ENCODE results near the gene ZFAND2A.
"Not testable (repeated sequence)": the region's sequence is repeated elsewhere in the genome, so short reads cannot be mapped to it uniquely, and the experiment has no call there.

The ZFAND2A gene

DNA sequence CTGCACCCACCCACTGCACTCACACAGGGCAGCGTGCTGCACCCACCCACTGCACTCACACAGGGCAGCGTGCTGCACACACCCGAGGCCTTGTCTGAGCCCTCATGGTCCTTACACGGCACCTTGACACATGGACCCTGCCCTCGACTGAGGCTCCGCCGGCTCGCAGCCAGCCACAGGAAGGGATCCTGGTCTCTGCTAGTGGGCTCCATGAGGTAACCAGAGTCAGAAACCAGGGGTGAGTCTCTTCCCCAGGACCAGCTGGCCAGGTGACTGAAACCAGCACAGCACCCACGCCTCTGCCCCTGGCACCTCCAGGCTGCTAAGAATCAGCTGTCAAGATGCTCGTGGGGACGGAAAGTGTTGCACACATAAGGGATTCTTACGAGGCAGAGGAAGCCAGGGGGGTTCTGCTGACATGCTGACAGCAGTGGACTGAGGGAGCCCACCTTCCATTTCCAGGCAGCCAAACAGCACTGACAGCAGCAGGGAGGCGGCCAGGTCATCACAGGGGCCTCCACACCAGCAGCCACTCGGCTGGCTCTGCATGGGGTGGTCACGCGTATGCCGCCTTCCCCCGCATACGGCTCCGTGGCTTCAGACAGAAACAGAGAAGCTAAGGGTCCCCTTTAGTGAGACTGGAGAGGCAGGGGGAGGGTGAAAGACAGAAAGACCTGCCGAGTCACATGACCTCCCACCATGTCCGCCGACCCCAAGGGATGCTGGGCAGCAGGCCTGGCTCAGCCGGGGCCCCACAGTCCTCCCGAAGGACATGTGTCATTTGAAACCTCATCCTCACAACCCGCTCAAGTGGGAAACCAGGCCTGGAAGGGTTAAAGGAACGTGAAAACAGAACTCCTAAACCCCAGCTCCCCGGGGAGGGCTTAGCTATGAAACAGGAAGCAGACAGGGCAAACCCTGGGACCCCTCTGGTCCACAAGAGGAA, 37.8 kb downstream of the ZFAND2A start:
- DNase-seq, result no peak

GRCh38 chr7:1121476-1121875, 38.5 kb downstream of the ZFAND2A start:
- DNase-seq, result no peak

DNA sequence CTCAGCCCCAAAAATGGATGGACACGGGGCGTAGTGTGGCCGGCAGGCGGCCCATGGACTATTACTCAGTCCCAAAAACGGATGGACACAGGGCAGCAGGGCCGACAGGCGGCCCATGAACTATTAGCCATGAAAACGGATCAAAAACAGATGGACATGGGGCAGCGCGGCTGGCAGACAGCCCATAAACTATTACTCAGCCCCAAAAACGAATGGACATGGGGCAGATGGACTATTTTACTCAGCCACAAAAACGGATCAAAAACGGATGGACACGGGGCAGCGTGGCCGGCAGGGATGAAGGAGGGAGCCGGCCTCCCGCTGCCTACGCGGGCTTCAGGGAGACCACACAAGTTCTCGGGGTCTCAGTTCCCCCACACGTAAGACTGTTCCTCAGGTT, 39.2 kb downstream of the ZFAND2A start:
- DNase-seq, result no peak

DNA sequence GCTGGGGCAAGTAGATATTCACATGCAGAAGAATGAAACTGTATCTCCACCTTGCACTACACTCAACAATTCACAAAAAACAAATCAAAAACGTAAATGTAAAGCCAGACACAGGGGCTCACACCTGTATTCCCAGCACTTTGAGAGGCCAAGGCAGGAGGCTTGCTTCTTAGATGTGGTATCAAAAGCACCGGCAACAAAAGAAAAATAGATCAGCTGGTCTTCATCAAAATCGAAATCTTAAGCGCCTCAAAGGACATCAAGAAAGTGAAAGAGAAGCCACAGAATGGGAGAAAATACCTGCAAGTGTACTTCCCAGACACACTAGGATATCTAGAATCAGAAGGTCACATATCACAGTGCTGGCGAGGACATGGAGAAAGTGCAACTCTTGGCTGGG, 40.8 kb downstream of the ZFAND2A start:
- no peak for DNase-seq

- DNase-seq, result no peak
Measured at GRCh38 chr7:1117321-1117928, 42.6 kb downstream of the ZFAND2A start.

GRCh38 chr7:1116383-1117008, 43.5 kb downstream of the ZFAND2A start:
- not testable (repeated sequence) for DNase-seq

GRCh38 chr7:1115171-1116045, 44.6 kb downstream of the ZFAND2A start:
- DNase-seq, result not testable (repeated sequence)

GRCh38 chr7:1114505-1114904, 45.5 kb downstream of the ZFAND2A start:
- DNase-seq, result no peak

DNA sequence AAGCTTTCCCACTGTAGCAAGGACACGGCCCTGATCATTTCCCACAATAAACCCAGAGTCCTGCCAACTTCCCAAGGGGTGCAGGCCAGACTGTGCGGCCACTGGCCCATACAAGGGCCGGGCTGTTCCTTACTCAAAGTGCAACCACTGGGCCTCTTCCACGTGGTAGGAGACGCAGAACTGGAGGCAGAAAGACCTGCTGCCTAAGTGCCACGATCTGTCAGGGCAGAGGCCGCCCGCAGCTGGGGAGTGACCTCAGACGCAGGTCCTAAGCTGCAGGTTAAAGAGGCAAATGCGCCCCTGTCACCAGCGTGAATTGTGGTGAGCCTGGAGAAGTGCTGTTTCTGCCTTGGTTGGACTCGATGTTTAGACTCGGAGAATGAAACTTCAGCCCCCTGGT, 45.9 kb downstream of the ZFAND2A start:
- DNase-seq, result no peak

GRCh38 chr7:1113548-1113885, 46.5 kb downstream of the ZFAND2A start:
- no peak for DNase-seq

DNA sequence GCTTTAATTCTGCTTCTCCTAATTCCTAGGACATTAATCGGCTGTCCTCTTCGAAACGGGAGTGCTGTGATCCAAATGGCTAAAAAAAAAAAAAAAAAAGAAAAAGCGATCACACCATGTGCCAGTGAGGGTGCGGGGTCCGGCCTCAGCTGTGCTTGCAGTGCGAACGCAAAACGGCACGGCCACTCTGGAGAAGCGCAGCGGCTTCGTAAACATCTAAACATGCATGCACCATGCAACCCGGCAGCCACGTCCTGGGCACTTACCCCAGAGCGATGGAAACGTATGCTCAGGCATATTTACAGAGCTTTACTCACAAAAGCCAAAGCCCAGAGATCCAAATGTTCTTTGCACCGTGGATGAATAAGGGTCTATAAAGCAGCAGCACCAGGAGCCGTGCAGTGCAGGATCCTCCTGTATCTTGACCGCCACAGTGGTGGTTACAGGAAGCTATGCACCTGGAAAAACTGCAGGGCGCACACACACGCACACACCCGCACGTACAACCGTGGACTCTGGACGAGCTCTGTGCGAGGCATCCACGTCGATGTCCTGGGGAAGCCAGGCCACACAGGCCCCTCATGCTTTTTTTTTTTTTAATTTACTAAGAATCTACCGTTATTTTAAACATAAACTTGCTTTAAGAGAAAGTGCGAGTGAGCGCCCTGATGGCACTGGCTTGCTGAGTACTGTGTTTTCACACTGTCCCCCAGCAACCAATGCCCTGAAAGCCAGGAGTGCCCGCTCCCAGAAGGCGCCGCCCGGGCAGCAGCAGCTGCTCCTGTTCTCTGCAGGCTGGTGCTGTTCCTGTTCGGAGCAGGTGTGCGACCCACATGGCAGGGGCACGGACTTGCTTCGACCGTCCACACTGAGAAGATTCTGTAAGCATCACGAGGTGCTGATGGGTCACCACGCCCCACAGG, 47.1 kb downstream of the ZFAND2A start:
- DNase-seq, result no peak

DNA sequence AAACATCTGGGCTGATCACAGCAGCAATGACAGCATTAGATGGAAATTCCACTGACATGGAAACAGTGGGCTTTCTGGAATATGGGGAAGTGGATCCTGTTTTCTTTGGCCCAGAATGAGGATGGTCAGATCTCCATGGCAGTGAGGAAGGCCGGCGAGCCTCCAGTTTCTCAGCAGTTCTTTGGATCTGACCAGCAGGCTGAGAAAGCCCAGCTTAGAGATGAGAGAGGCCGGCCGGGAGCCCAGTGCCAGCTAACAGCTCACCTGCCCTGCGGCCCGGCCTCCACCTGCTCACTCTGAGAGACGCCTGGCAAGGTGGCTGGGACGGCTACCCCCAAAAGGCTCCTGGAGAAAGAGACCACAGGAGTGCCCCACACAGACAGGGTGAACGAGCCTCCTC, 47.9 kb downstream of the ZFAND2A start:
- DNase-seq, result no peak

DNA sequence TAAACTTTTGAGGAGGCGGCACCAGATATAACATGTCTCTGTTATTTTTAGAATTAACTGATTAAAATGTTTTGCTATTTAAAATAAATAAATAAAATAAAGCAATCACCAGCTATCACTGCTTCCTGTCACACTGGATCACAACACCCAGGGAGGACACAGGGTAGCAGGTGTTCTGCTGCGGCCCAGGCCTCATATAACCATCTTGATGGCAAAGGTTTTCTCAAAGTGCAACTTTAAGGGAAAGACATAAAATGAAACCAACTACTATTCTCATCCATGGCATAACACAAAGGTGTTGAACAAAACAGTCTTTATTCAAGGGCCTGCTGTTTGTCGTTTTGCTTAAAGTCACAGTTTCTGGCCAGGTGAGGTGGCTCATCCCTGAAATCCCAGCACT, 48.8 kb downstream of the ZFAND2A start:
- no peak for DNase-seq

- no peak for DNase-seq
Measured at GRCh38 chr7:1110358-1110757, 49.6 kb downstream of the ZFAND2A start.

DNA sequence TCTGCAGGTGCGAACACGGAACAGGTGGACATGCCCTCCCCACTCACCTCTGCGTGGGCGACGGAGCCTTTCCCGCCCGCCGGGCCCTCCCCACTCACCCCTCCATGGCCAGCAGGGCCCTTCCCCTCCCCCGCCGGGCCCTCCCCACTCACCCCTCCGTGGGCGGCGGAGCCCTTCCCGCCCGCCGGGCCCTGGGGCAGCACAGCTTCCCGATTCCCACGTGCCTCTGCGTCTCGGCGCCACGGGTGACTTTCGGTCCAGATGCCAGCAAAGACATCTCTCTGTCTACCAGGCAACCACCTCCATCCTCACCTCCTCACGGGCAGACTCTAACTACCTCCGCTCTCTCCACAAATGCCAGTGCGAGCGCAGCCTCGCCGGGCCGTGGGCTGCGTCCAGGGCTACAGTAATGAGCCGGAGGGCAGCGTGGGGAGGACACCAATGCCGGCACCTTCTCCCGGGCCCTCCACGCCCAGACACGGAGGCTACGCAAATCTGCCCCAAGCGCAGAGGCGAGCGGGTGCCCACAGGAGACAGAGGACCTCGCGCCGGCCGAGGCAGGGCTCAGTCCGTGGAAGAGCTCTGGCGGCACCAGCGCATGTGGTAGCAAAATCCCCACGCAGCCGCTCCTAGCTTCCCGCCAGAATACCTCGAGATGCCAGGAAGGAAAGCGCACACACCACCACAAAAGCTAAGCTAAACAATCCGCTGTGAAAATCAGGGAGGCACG, 50.2 kb downstream of the ZFAND2A start:
- no peak for DNase-seq

DNA sequence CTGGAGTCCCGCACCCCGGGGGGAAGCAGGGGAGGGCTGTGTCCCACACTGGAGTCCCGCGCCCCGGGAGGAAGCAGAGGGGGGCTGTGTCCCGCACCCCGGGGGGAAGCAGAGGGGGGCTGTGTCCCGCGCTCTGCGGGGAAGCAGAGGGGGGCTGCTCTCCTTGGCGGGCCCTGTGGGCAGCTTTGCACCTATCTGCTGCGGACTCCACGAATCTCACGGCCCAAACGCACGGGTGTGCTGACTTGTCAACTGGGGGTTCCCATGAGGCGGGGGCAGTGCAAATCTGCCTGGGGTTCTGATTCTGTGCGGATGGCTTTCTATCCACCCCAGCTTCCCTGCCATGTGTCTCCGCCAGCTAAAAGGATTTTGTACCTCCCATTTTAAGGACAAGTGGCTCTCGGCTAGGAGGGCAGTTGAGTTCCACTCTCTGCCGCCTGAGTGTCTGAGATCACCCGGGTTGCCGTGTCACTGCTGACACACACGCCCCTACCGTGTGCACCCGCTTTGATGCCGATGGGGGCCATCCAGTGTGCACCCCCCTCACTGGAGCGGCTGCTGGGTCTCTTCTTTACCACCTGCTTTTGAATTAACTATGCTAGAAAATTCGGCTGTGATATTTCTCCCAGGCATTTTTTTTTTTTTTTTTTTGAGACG, 51.6 kb downstream of the ZFAND2A start:
- no peak for DNase-seq

GRCh38 chr7:1106793-1107421, 53.1 kb downstream of the ZFAND2A start:
- no peak for DNase-seq

GRCh38 chr7:1106063-1106792, 53.8 kb downstream of the ZFAND2A start:
- no peak for DNase-seq

DNA sequence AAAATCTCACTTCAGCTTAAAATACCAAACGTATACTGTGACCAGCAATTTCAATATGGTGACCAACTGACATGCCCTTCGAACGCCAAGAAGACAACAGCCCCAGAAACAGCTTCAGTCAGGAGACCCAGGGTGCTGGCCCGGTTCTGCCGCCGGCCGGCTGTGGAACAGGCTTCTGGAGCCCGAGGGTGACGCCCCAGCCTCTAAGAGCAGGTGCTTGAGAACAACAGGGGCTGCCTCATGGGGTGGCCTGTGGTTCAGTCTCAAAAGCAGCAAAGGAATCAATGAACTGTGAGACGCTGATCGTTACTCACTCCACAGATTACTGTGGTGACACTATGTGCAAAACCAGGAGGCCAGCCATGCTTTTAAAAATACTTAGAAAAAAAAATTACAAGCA, 54.8 kb downstream of the ZFAND2A start:
- no peak for DNase-seq

Measured in NCI-H774 (cell line).